MM.1S (cell line): Measurements from ENCODE around the gene IFITM1.
A peak's percentile ranks its signal among the peaks of the same experiment; 100 is the strongest.

ENCODE experiments used
- DNase-seq: peaks from one replicate; pipeline ENCODE4 v3.0.0-alpha.2; 2015
- H2AFZ ChIP-seq: fragments of 300-600 bp; sonication (generic); 2 replicates; pipeline ENCODE4 v1.6.0; 2016; ENCODE audit warnings: antibody characterized with exemption, low read length
- H3F3A ChIP-seq: fragments of 300-600 bp; sonication (generic); 2 replicates; pipeline ENCODE4 v1.6.1; 2016; ENCODE audit warnings: mild to moderate bottlenecking, antibody characterized with exemption, low read length, moderate library complexity, mixed read lengths; ENCODE audit not compliant: insufficient read depth
- H3K27ac ChIP-seq: fragments of 300-600 bp; sonication (generic); 2 replicates; pipeline ENCODE4 v1.5.1; 2016; ENCODE audit warnings: mild to moderate bottlenecking, low read length
- H3K27me3 ChIP-seq: fragments of 300-600 bp; sonication (generic); replicated peaks from 2 replicates; pipeline ENCODE4 v1.6.0; 2016; ENCODE audit warnings: low read length; ENCODE audit not compliant: insufficient read depth
- H3K36me3 ChIP-seq: fragments of 300-600 bp; sonication (generic); replicated peaks from 2 replicates; pipeline ENCODE4 v1.6.1; 2016; ENCODE audit warnings: mild to moderate bottlenecking, low read length, mixed read lengths; ENCODE audit not compliant: insufficient read depth
- H3K4me1 ChIP-seq: fragments of 300-600 bp; sonication (generic); 2 replicates; pipeline ENCODE4 v1.6.1; 2016; ENCODE audit warnings: low read length, mixed read lengths
- H3K4me2 ChIP-seq: fragments of 300-600 bp; sonication (generic); 2 replicates; pipeline ENCODE4 v1.6.0; 2016; ENCODE audit warnings: low read depth, low read length
- H3K4me3 ChIP-seq: fragments of 300-600 bp; sonication (generic); 2 replicates; pipeline ENCODE4 v1.5.1; 2016; ENCODE audit warnings: low read length, mixed read lengths
- H3K79me2 ChIP-seq: fragments of 300-600 bp; sonication (generic); 2 replicates; pipeline ENCODE4 v1.6.1; 2016; ENCODE audit warnings: mixed run types, low read length, mixed read lengths
- H3K9ac ChIP-seq: fragments of 300-600 bp; sonication (generic); 2 replicates; pipeline ENCODE4 v1.6.1; 2016; ENCODE audit warnings: low read length, mixed read lengths
- H3K9me2 ChIP-seq: fragments of 300-600 bp; sonication (generic); replicated peaks from 2 replicates; pipeline ENCODE4 v1.6.1; 2016; ENCODE audit warnings: mild to moderate bottlenecking, low read length, mixed read lengths; ENCODE audit not compliant: insufficient read depth
- H3K9me3 ChIP-seq: fragments of 300-600 bp; sonication (generic); replicated peaks from 2 replicates; pipeline ENCODE4 v1.6.1; 2016; ENCODE audit warnings: mild to moderate bottlenecking, low read length, mixed read lengths; ENCODE audit not compliant: insufficient read depth
- H4K20me1 ChIP-seq: fragments of 300-600 bp; sonication (generic); 2 replicates; pipeline ENCODE4 v1.6.1; 2016; ENCODE audit warnings: mild to moderate bottlenecking, low read length, moderate library complexity, mixed read lengths; ENCODE audit not compliant: insufficient read depth
- CTCF ChIP-seq: fragments of 300-600 bp; sonication (generic); IDR thresholded peaks from 2 replicates; pipeline ENCODE4 v1.5.1; 2016; ENCODE audit warnings: antibody characterized with exemption, low read length, mixed read lengths
- EZH2 ChIP-seq: fragments of 300-600 bp; sonication (generic); optimal IDR thresholded peaks from 2 replicates; pipeline ENCODE3; 2017; ENCODE audit warnings: low read depth, mild to moderate bottlenecking, antibody characterized with exemption, low read length, mixed read lengths
- EZH2phosphoT487 ChIP-seq: fragments of 300-600 bp; sonication (generic); IDR thresholded peaks from 2 replicates; pipeline ENCODE4 v1.6.1; 2018; ENCODE audit warnings: antibody characterized with exemption, low read length

IFITM1 gene

GRCh38 chr11:329886-330253, 16.0 kb downstream of the IFITM1 start:
- Histone ChIP-seq H2AFZ (no peak overlapping the region), H3K4me1 (peaks cover 37% of the 10 kb centered on the region), H3K27me3 (peaks cover 84% of the 10 kb centered on the region), H3K9ac (no peak overlapping the region), H3K79me2 (no peaks in the 10 kb centered on the region), H3K9me3 (no peaks in the 10 kb centered on the region), H3K36me3 (no peaks in the 10 kb centered on the region), H3F3A (peaks cover 9% of the 10 kb centered on the region), H3K4me2 (no peak overlapping the region), H3K4me3 (no peak overlapping the region), H4K20me1 (no peaks in the 10 kb centered on the region), H3K27ac (no peak overlapping the region), H3K9me2 (no peaks in the 10 kb centered on the region)
- no peak for TF ChIP-seq EZH2
- TF ChIP-seq EZH2phosphoT487 = no peak
- no peak for TF ChIP-seq CTCF
- DNase-seq = no peak

- H3K27me3 ChIP-seq = peaks cover 87% of the 10 kb centered on the region
- no peaks in the 10 kb centered on the region for H4K20me1 ChIP-seq
- H3K4me3 ChIP-seq = no peak overlapping the region
- no peaks in the 10 kb centered on the region for H3K36me3 ChIP-seq
- no peak overlapping the region for H2AFZ ChIP-seq
- DNase-seq = no peak
- H3K4me1 ChIP-seq = peaks cover 37% of the 10 kb centered on the region
- H3K9ac ChIP-seq = no peak overlapping the region
- H3F3A ChIP-seq = peaks cover 9% of the 10 kb centered on the region
- no peak for TF ChIP-seq EZH2
- TF ChIP-seq CTCF = no peak
- TF ChIP-seq EZH2phosphoT487 = no peak
- H3K79me2 ChIP-seq = no peaks in the 10 kb centered on the region
- H3K4me2 ChIP-seq = peak overlapping the region; percentile 78
- H3K9me2 ChIP-seq = no peaks in the 10 kb centered on the region
- H3K27ac ChIP-seq = no peak overlapping the region
- no peaks in the 10 kb centered on the region for H3K9me3 ChIP-seq
Measured at GRCh38 chr11:330307-330693, 16.5 kb downstream of the IFITM1 start.

- no peak for TF ChIP-seq CTCF
- no peak for TF ChIP-seq EZH2
- H3K4me3 ChIP-seq = peak overlapping the region; percentile 27; the same call in 1 of the 2 replicates
- peak; percentile 86 for DNase-seq
- no peaks in the 10 kb centered on the region for H4K20me1 ChIP-seq
- H3K79me2 ChIP-seq = no peaks in the 10 kb centered on the region
- no peak overlapping the region for H2AFZ ChIP-seq
- peak overlapping the region; percentile 78 for H3K4me2 ChIP-seq
- H3K27ac ChIP-seq = peak overlapping the region; percentile 46; the same call in 1 of the 2 replicates
- peaks cover 87% of the 10 kb centered on the region for H3K27me3 ChIP-seq
- H3K9me2 ChIP-seq = no peaks in the 10 kb centered on the region
- H3K4me1 ChIP-seq = peaks cover 37% of the 10 kb centered on the region
- peaks cover 9% of the 10 kb centered on the region for H3F3A ChIP-seq
- H3K9me3 ChIP-seq = no peaks in the 10 kb centered on the region
- H3K9ac ChIP-seq = no peak overlapping the region
- no peaks in the 10 kb centered on the region for H3K36me3 ChIP-seq
Measured at GRCh38 chr11:330694-331357, 17.0 kb downstream of the IFITM1 start.
